KMS-11 (cell line): Measurements from ENCODE around the gene ENAM.

Source experiments
- H2AFZ ChIP-seq: fragments of 200-600 bp; sonication (generic); 2 replicates; pipeline ENCODE4 v1.6.1; 2016; ENCODE audit warnings: antibody characterized with exemption, mixed run types, low read depth
- H3K27ac ChIP-seq: fragments of 200-600 bp; sonication (generic); 2 replicates; pipeline ENCODE4 v1.6.1; 2016; ENCODE audit warnings: mild to moderate bottlenecking, mixed run types
- H3K27me3 ChIP-seq: fragments of 200-600 bp; sonication (generic); 2 replicates; pipeline ENCODE4 v1.6.1; 2017; ENCODE audit warnings: mild to moderate bottlenecking, low read depth, mixed run types, moderate library complexity; ENCODE audit not compliant: insufficient read depth
- H3K36me3 ChIP-seq: fragments of 200-600 bp; sonication (generic); 2 replicates; pipeline ENCODE4 v1.6.1; 2017; ENCODE audit warnings: mild to moderate bottlenecking, mixed run types; ENCODE audit not compliant: insufficient read depth
- H3K4me1 ChIP-seq: fragments of 200-600 bp; sonication (generic); 2 replicates; pipeline ENCODE4 v1.6.1; 2016; ENCODE audit warnings: mild to moderate bottlenecking, low read depth, mixed run types; ENCODE audit not compliant: poor library complexity, severe bottlenecking
- H3K4me2 ChIP-seq: fragments of 200-600 bp; sonication (generic); 2 replicates; pipeline ENCODE4 v1.7.0; 2016; ENCODE audit warnings: mild to moderate bottlenecking, mixed run types
- H3K4me3 ChIP-seq: fragments of 200-600 bp; sonication (generic); IDR thresholded peaks from 2 replicates; pipeline ENCODE4 v1.6.1; 2017; ENCODE audit warnings: low read depth, low read length, mixed read lengths; ENCODE audit not compliant: insufficient read depth
- H3K79me2 ChIP-seq: fragments of 200-600 bp; sonication (generic); 2 replicates; pipeline ENCODE4 v1.6.1; 2016; ENCODE audit warnings: low read depth, mixed run types; ENCODE audit not compliant: insufficient read depth
- H3K9ac ChIP-seq: fragments of 200-600 bp; sonication (generic); 2 replicates; pipeline ENCODE4 v1.6.1; 2016; ENCODE audit warnings: mild to moderate bottlenecking, mixed run types
- H4K20me1 ChIP-seq: fragments of 200-600 bp; sonication (generic); 2 replicates; pipeline ENCODE4 v1.6.1; 2016; ENCODE audit warnings: mild to moderate bottlenecking, mixed run types; ENCODE audit not compliant: insufficient read depth
- CTCF ChIP-seq: fragments of 200-600 bp; sonication (generic); conservative IDR thresholded peaks from 2 replicates; pipeline ENCODE4 v1.6.1; 2017; ENCODE audit warnings: low read depth, mild to moderate bottlenecking, antibody characterized with exemption, low read length, moderate library complexity, mixed read lengths

Gene ENAM

DNA sequence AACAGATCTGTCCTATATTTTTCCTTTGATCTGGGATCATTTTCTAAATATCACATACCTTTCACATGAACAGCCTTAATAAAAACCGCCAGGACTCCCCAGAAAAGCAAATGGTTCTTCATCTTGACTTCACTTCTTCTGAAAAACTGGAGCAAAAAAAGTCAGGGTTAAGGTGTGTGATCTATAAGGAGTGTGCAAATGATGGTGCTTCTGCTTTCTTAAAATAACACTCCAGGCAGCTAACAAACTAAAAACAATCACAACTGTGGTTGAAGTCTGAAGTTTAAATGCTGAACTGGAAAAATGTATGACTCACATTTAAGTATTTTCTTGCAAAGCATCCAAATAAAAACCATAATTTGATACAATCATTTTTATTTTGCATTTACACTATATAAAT, 37.8 kb downstream of the ENAM start, which contains the start of gene JCHAIN:
Gene JCHAIN (minus strand): TSS at position 140 of the 400 bp plus-strand sequence. CDS start 18 bp downstream, at position 122.
- Histone ChIP-seq H3K27me3 (no peaks in the 10 kb centered on the region), H3K4me1 (peaks cover 84% of the 10 kb centered on the region), H3K9ac (peak within 1 kb of the TSS; percentile 92), H3K27ac (peak within 1 kb of the TSS; percentile 97), H3K79me2 (peaks cover 70% of the 10 kb centered on the region), H2AFZ (peak within 1 kb of the TSS; percentile 27; the same call in 1 of the 2 replicates), H3K36me3 (no peaks in the 10 kb centered on the region; the same call in 1 of the 2 replicates), H3K4me2 (peak within 1 kb of the TSS; percentile 99), H3K4me3 (peak within 1 kb of the TSS; percentile 87), H4K20me1 (no peaks in the 10 kb centered on the region)
- no peak for TF ChIP-seq CTCF

DNA sequence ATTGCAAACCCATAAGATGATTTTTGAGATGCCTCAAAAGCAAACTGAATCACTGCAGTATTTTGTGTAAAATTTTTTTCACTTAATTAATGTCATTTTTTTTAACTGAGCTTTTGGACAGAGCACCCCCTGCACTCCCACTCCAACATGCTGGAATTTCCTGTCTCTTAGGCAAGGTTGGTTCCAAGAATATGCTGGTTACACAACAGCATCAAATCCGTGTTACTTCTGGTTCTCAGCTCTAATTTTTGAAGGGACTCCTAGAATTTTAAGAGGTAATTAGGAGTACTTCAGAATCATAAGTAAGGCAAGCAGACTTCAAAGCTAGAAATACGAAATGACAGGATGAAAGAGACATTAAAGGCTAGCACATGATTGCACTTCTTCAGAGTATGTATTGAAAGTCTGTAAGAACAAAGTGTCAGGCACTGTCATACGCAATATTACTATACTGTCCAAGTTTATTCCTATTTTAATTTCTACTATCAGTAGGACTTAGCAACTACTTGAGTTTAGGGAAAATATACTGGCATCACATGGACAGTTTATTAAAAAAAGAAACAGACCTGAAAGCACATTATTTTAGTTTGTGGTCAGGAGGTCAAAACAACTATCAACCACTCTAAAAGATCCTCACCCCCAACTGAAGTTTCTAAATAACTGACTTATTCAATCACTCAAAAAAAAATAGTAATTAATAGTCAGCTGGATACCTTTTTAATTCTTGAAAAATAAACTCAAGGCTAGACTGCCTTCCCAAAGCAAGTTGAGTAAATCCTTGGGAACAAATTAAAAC, 39.4 kb downstream of the ENAM start:
- Histone ChIP-seq H4K20me1 (no peaks in the 10 kb centered on the region), H3K36me3 (no peaks in the 10 kb centered on the region; the same call in 1 of the 2 replicates), H3K4me1 (peaks cover 84% of the 10 kb centered on the region), H2AFZ (peak overlapping the region; percentile 27; the same call in 1 of the 2 replicates), H3K9ac (peak overlapping the region; percentile 92), H3K4me3 (no peak overlapping the region), H3K27ac (peak overlapping the region; percentile 97), H3K79me2 (peaks cover 55% of the 10 kb centered on the region), H3K27me3 (no peaks in the 10 kb centered on the region), H3K4me2 (peak overlapping the region; percentile 99)
- no peak for TF ChIP-seq CTCF

GRCh38 chr4:70670332-70671014, 41.9 kb downstream of the ENAM start:
- Histone ChIP-seq H3K27ac (peak overlapping the region; percentile 97; the same call in 1 of the 2 replicates), H3K27me3 (no peaks in the 10 kb centered on the region), H3K36me3 (no peaks in the 10 kb centered on the region), H3K4me2 (peak overlapping the region; percentile 99), H3K79me2 (peaks cover 29% of the 10 kb centered on the region), H3K4me1 (peaks cover 90% of the 10 kb centered on the region), H2AFZ (peak overlapping the region; percentile 5; the same call in 1 of the 2 replicates), H3K4me3 (no peak overlapping the region), H3K9ac (no peak overlapping the region), H4K20me1 (no peaks in the 10 kb centered on the region)
- TF ChIP-seq CTCF: no peak

- Histone ChIP-seq H2AFZ (peak overlapping the region; percentile 5; the same call in 1 of the 2 replicates), H3K4me1 (peaks cover 96% of the 10 kb centered on the region), H3K27ac (peak overlapping the region; percentile 97; the same call in 1 of the 2 replicates), H4K20me1 (no peaks in the 10 kb centered on the region), H3K4me2 (peak overlapping the region; percentile 99; the same call in 1 of the 2 replicates), H3K27me3 (no peaks in the 10 kb centered on the region), H3K9ac (no peak overlapping the region), H3K79me2 (peaks cover 23% of the 10 kb centered on the region), H3K4me3 (no peak overlapping the region), H3K36me3 (no peaks in the 10 kb centered on the region)
- no peak for TF ChIP-seq CTCF
Measured at GRCh38 chr4:70671091-70671490, 42.5 kb downstream of the ENAM start.
